Activated CD4-positive, alpha-beta T cell treated with anti-CD3 and anti-CD28 coated beads, Interleukin-2, amount 50 U/mL, for 24 hours (primary cell): ENCODE data around the gene NBR1.
"Not testable (repeated sequence)": the region's sequence is repeated elsewhere in the genome, so short reads cannot be mapped to it uniquely, and the experiment has no call there.

Experiments
- DNase-seq, 2 donors: peaks; one replicate each; pipeline ENCODE4 v3.0.0-alpha.2; 2020; ENCODE audit warnings: low read depth in 1 of 2, low spot score in 1 of 2

Gene NBR1

GRCh38 chr17:43212641-43213490, 41.9 kb downstream of the NBR1 start:
- no peak for DNase-seq

- DNase-seq, result no peak
Observed at GRCh38 chr17:43213545-43213944, 42.5 kb downstream of the NBR1 start.

DNA sequence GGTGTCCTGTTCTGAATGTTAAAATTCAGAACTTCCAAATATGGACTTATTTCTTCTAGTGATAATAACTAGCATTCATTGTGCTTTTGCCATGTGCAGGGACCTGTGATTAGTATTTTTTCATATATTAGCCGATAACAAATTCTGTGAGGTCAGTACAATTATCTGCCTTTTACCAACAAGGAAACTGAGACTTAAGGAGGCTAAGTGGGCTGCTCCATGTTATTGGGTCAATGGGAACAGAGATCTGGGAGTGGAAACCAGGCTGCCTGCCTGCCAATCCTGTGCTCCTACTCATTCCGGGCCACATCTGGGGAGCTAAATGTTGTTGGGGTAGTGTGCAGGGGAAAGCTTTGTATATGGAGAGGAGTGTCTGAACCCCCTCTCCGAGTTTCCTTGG, 44.3 kb downstream of the NBR1 start:
- no peak for DNase-seq

DNA sequence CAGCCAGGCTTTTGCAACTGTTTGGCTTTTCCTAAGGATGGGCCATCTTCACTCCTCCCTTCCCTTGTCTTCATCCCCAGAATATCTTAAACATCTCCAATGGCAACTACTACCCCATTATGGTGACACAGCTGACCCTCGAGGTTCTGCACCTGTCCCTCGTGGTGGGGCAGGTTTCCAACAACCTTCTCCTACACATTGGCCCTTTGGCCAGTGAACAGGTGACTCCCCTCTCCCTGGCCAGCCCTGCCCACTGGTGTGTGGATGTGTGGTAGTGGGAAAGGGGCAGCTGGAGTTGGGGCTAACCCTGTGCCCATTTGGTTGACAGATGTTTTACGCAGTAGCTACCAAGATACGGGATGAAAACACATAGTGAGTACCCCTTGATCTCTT, 45.4 kb downstream of the NBR1 start:
- no peak for DNase-seq

DNA sequence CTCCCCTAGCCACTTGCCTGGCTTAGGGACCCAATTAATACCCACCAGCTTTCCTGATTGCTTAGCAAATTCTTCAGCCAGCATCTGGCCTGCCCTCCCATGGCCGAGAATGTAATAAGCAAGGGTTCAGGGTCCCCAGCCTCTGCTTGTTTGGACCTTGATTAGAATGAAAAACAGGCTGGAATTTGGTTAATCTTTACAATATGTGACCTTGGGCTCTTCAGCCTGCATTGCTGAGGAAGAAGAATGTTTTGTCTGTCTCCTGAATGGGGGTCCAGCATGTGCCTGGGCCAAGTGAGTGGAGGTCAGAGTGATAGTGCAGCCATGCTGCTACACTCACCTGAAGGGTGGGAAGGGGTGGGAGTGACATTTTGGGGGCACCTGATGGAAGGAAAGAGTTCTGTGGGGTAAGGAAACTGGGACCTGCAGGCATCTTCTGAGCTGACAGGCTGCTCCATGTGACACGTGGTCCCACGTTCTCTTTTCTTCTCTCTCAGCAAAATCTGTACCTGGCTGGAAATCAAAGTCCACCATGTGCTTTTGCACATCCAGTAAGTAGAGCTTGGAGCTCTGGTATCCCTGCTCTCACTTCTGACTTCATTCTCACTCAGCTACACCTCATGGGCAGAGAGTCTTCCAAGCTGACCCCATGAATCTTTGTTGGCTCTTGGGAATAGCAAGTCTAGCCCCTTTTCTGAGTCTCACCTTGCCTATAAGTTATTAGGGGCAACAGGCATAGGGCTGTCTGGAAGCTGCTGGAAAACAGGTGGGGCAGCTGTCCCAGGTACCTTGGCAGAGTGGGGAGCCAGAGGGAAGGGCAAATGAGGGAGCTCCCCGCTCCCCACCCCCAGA, 46.0 kb downstream of the NBR1 start:
- DNase-seq, result no peak

DNA sequence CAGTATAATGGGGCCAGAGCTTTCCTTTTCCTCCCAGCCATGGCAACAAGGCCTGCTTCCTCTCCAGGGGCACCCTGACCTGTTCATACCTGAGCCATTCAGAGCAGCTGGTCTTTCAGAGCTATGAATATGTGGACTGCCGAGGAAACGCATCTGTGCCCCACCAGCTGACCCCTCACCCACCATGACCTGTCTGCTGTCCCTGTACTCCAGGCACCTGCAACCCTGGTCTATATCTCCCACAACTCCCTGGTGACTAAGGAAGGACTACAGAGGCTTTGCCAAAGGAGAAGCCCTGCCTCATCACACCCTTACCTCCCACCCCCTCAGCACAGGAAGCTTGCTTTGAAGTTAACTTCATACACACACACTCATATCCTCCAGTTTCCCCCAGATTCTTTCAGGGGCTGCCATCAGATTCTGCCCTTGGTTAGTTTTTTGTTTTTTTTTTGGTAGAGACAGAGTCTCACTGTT, 46.6 kb downstream of the NBR1 start:
- peak in 1 of 2 donors; percentile 11 for DNase-seq

GRCh38 chr17:43219001-43219400, 48.0 kb downstream of the NBR1 start:
- DNase-seq, result no peak

DNA sequence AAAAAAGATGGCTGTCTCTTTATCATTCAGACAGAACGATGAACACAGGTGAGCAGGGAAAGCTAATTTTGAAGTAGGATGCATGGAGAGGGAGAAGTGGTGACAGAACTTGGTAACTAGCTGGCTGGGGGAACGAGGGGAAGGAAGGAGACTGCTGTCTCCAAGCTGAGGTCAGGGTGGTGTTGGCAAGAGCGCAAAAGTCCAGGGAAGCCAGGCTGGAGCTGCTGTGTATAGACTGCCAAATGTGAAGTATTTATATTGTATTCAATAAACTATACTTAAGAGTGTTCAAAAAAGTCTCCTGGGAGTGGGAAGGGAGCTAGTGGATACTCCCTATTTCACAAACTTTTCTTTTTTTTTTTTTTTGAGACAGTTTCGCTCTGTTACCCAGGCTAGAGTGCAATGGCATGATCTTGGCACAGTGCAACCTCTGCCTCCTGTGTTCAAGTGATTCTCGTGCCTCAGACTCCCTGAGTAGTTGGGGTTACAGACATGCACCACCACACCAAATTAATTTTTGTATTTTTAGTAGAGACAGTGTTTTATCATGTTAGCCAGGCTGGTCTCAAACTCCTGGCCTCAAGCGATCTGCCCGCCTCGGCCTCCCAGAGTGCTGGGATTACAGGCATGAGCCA, 48.8 kb downstream of the NBR1 start:
- no peak for DNase-seq

- DNase-seq, result no peak
Observed at GRCh38 chr17:43220511-43221125, 49.6 kb downstream of the NBR1 start.

- no peak for DNase-seq
Observed at GRCh38 chr17:43224146-43224705, 53.2 kb downstream of the NBR1 start.

GRCh38 chr17:43226393-43226792, 55.4 kb downstream of the NBR1 start:
- no peak for DNase-seq

GRCh38 chr17:43228020-43228782, 57.2 kb downstream of the NBR1 start, which contains the start of gene CCDC200:
Gene CCDC200, minus strand, starts transcription at chr17:43228623. Its CDS starts 69 bp downstream, at chr17:43228554.
- not testable (repeated sequence) for DNase-seq

DNA sequence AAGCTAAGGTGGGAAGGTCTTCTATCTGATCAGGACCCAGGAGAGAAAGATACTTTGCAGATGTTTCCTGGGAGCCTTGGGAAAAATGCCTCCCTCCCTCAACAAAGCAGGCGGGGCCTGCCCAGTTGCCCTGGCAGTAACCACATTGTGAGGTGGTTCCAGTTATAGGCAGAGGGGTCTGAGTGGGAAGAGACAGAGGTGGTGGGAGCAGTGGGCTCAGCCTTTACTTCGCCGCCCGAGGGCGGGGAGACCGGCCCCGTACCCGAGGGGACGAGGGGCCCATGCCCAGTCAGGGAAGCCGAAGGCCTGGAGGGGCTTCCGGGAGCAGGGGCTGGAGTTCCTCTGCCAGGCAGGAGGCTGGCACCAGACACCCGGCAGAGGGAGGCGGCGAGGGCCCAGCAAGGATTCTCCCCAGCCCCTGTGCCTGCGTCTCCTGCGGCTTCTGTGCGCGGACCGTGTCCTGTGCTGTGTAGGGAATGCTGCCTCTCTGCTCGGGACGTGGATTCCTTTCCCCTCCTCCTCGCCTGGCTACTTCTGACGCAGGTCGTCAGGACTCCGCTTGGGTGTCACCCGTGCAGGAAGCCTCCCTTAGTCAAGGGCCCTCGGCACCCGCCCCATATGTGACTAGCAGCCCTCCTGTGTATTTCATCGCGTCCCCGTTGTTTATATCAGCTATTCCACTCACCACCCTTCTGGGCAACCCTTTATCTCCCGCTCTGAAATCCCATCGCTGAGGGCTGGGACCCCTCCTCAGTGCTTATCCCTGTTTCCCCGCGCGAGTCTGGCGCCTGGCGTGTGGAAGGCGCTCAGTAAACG, 60.4 kb downstream of the NBR1 start:
- not testable (repeated sequence) for DNase-seq

- not testable (repeated sequence) for DNase-seq
Observed at GRCh38 chr17:43232021-43232699, 61.1 kb downstream of the NBR1 start.

GRCh38 chr17:43233263-43233662, 62.2 kb downstream of the NBR1 start:
- DNase-seq, result not testable (repeated sequence)

GRCh38 chr17:43233877-43234276, 62.9 kb downstream of the NBR1 start, which contains the start of gene RNU2-1:
Gene RNU2-1, minus strand, starts transcription at chr17:43233977.
- not testable (repeated sequence) for DNase-seq

GRCh38 chr17:43239597-43239996, 68.6 kb downstream of the NBR1 start:
- DNase-seq, result not testable (repeated sequence)

DNA sequence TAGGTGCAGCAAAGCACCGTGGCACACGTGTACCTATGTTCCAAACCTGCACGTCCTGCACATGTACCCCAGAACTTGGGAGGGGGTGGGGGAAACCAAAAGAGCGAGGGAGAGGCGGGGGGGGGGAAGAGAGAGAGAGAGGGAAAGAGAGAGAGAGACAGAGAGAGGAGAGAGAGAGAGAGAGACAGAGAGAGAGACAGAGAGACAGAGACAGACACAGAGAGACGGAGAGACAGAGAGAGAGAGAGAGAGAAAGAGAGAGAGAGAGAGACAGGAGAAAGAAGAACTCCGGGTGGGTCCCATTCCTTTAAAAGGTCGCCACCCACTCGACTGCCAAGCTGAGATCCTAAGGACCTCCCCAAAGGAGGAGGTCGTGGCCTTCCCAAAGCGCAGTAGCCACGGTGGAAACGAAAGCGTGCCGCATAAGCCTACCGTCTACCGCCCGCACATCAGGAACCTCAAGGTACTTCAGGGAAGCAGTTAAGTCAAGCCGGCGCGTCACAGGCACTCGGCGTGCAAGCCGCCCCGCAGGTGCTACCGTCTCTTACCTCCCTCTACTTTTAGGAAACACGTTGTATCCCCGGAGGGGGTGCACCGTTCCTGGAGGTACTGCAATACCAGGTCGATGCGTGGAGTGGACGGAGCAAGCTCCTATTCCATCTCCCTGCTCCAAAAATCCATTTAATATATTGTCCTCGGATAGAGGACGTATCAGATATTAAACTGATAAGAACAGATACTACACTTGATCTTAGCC, 69.8 kb downstream of the NBR1 start:
- DNase-seq, result not testable (repeated sequence)
